Panc1 (cell line): ENCODE measurements around the gene DDOST. TPM values are rescaled to one million over a fixed set of nuclear protein-coding genes. Genes with fewer than 3 reads are reported as not detected.

Experiments
- ATAC-seq: fragments of 200-7000 bp; cut with Tn5 transposase; 2 replicates; pipeline ENCODE4 v1.9.1; 2020; ENCODE audit warnings: mild to moderate bottlenecking, moderate library complexity
- BruUV-seq: library from RNA; stranded (reverse); fragments of 400-500 nt; replicated peaks from 2 replicates; lab custom pipeline; 2021; lab: Mats Ljungman, UMichigan
- CTCF ChIA-PET: fragments of 300-600 bp; sonication (Branson Sonifier 250); formaldehyde crosslinking; loops from one replicate; lab custom pipeline; 2022; ENCODE audit warnings: antibody characterized with exemption; lab: Charles Lee
- POLR2A ChIA-PET: fragments of 300-600 bp; sonication (Branson Sonifier 250); formaldehyde crosslinking; loops from one replicate; lab custom pipeline; 2022; ENCODE audit warnings: antibody characterized with exemption; lab: Charles Lee
- DNase-seq: peaks from one replicate; pipeline ENCODE4 v3.0.0-alpha.2; 2010; ENCODE audit warnings: low read depth, low spot score
- H3K27ac ChIP-seq: 2 replicates; pipeline ENCODE4 v1.5.1; 2011; ENCODE audit warnings: mild to moderate bottlenecking, low read length, inconsistent platforms
- H3K27me3 ChIP-seq: fragments of 200-500 bp; sonication (Bioruptor generic); 2 replicates; pipeline ENCODE4 v1.6.0; 2014; ENCODE audit warnings: low read length, inconsistent platforms; ENCODE audit not compliant: control insufficient read depth, insufficient read depth
- H3K36me3 ChIP-seq: fragments of 200-500 bp; sonication (Bioruptor generic); 2 replicates; pipeline ENCODE4 v1.5.1; 2014; ENCODE audit warnings: inconsistent platforms, mild to moderate bottlenecking, low read length, moderate library complexity; ENCODE audit not compliant: control insufficient read depth, insufficient read depth
- H3K4me1 ChIP-seq: 2 replicates; pipeline ENCODE4 v1.5.1; 2011; ENCODE audit warnings: inconsistent platforms, mild to moderate bottlenecking, low read length, moderate library complexity; ENCODE audit not compliant: control insufficient read depth, insufficient read depth
- H3K4me3 ChIP-seq, 2 experiments: 2 replicates each; pipeline ENCODE4 v1.5.1; 2011 to 2012; ENCODE audit warnings: low read depth in 2 of 2, low read length in 2 of 2, mild to moderate bottlenecking in 2 of 2, inconsistent platforms in 1 of 2, moderate library complexity in 1 of 2
- H3K9me3 ChIP-seq: fragments of 200-500 bp; sonication (Bioruptor generic); 2 replicates; pipeline ENCODE4 v1.5.1; 2014; ENCODE audit warnings: low read depth, mild to moderate bottlenecking, inconsistent platforms, low read length, moderate library complexity; ENCODE audit not compliant: control insufficient read depth, insufficient read depth
- CTCF ChIP-seq: fragments of 450-650 bp; IDR thresholded peaks from 2 replicates; pipeline ENCODE4 v1.5.1; 2017; ENCODE audit warnings: mild to moderate bottlenecking
- POLR2AphosphoS5 ChIP-seq: IDR thresholded peaks from 2 replicates; pipeline ENCODE4 v1.6.1; 2012; ENCODE audit warnings: mild to moderate bottlenecking, low read depth, low read length, moderate library complexity
- REST ChIP-seq, 2 experiments: IDR thresholded peaks; 2 replicates each; pipeline ENCODE4 v1.6.1; 2011 to 2012; ENCODE audit warnings: low read depth in 2 of 2, control low read depth in 1 of 2, low read length in 1 of 2, mild to moderate bottlenecking in 1 of 2, moderate library complexity in 1 of 2; ENCODE audit not compliant: insufficient read depth in 1 of 2
- SIN3A ChIP-seq: IDR thresholded peaks from 2 replicates; pipeline ENCODE4 v1.6.1; 2012; ENCODE audit warnings: low read depth, mild to moderate bottlenecking, low read length, moderate library complexity, borderline replicate concordance; ENCODE audit not compliant: insufficient read depth
- TCF7L2 ChIP-seq: IDR thresholded peaks from 2 replicates; pipeline ENCODE4 v1.6.1; 2011; ENCODE audit warnings: mild to moderate bottlenecking, low read depth, low read length, inconsistent platforms
- in situ Hi-C: cut with HindIII; loops from 2 replicates; pipeline ENCODE4 v1.10.0; 2016; ENCODE audit warnings: low sequenced_read_pairs, low pct_unique_long_range_greater_than_20kb
- intact Hi-C: fragments of 100-400 bp; cut with micrococcal nuclease; formaldehyde crosslinking; loops from one replicate; pipeline ENCODE4 v1.10.0; 2022; ENCODE audit not compliant: unreplicated experiment
- total RNA-seq: library from RNA; stranded (reverse); gene quantifications from one replicate; pipeline ENCODE4 v1.2.1, GENCODE V29; 2021; ENCODE audit not compliant: unreplicated experiment

The DDOST gene
- total RNA-seq, 1 experiment from 2014 or later: 337 TPM

GRCh38 chr1:20666804-20667203 is 5.6 kb upstream of the DDOST start:
- no peak for DNase-seq
- no peak for ATAC-seq
- TF ChIP-seq TCF7L2 (no peak), REST (IDR thresholded peaks at IDR 0.05; ENCODE audit: insufficient read depth in 1 of 2, low read depth in 2 of 2, low read length in 1 of 2) (no peak), POLR2AphosphoS5 (no peak), SIN3A (no peak), CTCF (no peak)
- CTCF ChIA-PET: interaction anchor here (0.8 kb wide), 1 partner anchor 528 kb away, joined by 4 read pairs; no protein-coding TSS in a partner anchor
- intact Hi-C loops: no loop called here
- POLR2A ChIA-PET: no interaction called here
- BruUV-seq: no TSS peak
- no peak overlapping the region for H3K4me3 ChIP-seq
- H3K27ac ChIP-seq: no peak overlapping the region
- no peaks in the 10 kb centered on the region for H3K27me3 ChIP-seq
- no peaks in the 10 kb centered on the region for H3K4me1 ChIP-seq
- in situ Hi-C loops: no loop called here
- H3K9me3 ChIP-seq: no peaks in the 10 kb centered on the region
- no peaks in the 10 kb centered on the region for H3K36me3 ChIP-seq

GRCh38 chr1:20666146-20666545 is 5.0 kb upstream of the DDOST start:
- in situ Hi-C loops (no loop called here), intact Hi-C loops (no loop called here)
- TF ChIP-seq REST (IDR thresholded peaks at IDR 0.05; ENCODE audit: insufficient read depth in 1 of 2, low read depth in 2 of 2, low read length in 1 of 2): no peak
- no peak overlapping the region for H3K4me3 ChIP-seq
- ChIA-PET POLR2A (no interaction called here), CTCF (interaction anchor here (0.8 kb wide), 1 partner anchor 529 kb away, joined by 4 read pairs; no protein-coding TSS in a partner anchor)
- ATAC-seq: no peak
- H3K36me3 ChIP-seq: no peaks in the 10 kb centered on the region
- H3K9me3 ChIP-seq: no peaks in the 10 kb centered on the region
- DNase-seq: no peak
- H3K27ac ChIP-seq: no peak overlapping the region
- H3K27me3 ChIP-seq: no peaks in the 10 kb centered on the region
- H3K4me1 ChIP-seq: no peaks in the 10 kb centered on the region
- BruUV-seq: no TSS peak
